HCT116 (cell line): ENCODE results near the gene UBASH3B. TPM values are rescaled to one million over a fixed set of nuclear protein-coding genes. Genes with fewer than 3 reads are reported as not detected.

ENCODE experiments used
- ATAC-seq: fragments of 200-7000 bp; cut with Tn5 transposase; 2 replicates; pipeline ENCODE4 v1.9.1; 2020; ENCODE audit warnings: mild to moderate bottlenecking, moderate library complexity
- BruUV-seq: library from RNA; stranded (reverse); fragments of 400-500 nt; replicated peaks from 2 replicates; lab custom pipeline; 2021; lab: Mats Ljungman, UMichigan
- CTCF ChIA-PET: fragments of 300-600 bp; sonication (Branson Sonifier 250); formaldehyde crosslinking; loops from one replicate; lab custom pipeline; 2021; ENCODE audit warnings: antibody characterized with exemption; lab: Charles Lee
- POLR2A ChIA-PET: fragments of 300-600, 350-600 bp; sonication (Branson Sonifier 250); formaldehyde crosslinking; loops from one replicate; lab custom pipeline; 2021; ENCODE audit warnings: antibody characterized with exemption; lab: Charles Lee
- RAD21 ChIA-PET, 2 experiments: fragments of 300-600 bp; sonication (Branson Sonifier 250); formaldehyde crosslinking; loops; one replicate each; lab custom pipeline; 2023; ENCODE audit warnings: low total read pairs in 2 of 2; ENCODE audit not compliant: uncharacterized antibody in 2 of 2, unreplicated experiment in 2 of 2, low non-redundant PET in 1 of 2; lab: Charles Lee
- DNase-seq: peaks from one replicate; pipeline ENCODE4 v3.0.0-alpha.2; 2010; ENCODE audit warnings: low read depth, low spot score
- H2AFZ ChIP-seq: fragments of 200-600 bp; shearing (Covaris generic), sonication (generic); 2 replicates; pipeline ENCODE4 v1.6.1; 2017; ENCODE audit warnings: low read depth, mixed run types, mixed read lengths, antibody characterized with exemption, low read length; ENCODE audit not compliant: poor library complexity, severe bottlenecking
- H3K27ac ChIP-seq: 2 replicates; pipeline ENCODE4 v1.5.1; 2012; ENCODE audit warnings: low read depth, low read length
- H3K27me3 ChIP-seq: fragments of 200-600 bp; sonication (generic); 2 replicates; pipeline ENCODE4 v1.6.1; 2016; ENCODE audit warnings: mixed run types, low read length, mixed read lengths; ENCODE audit not compliant: insufficient read depth
- H3K36me3 ChIP-seq, 2 experiments: fragments of 200-500 bp in 1 of 2; fragments of 200-600 bp in 1 of 2; sonication (Bioruptor generic) in 1 of 2; sonication (generic) in 1 of 2; 2 replicates each; pipeline versions ENCODE4 v1.5.1 to v1.6.1; 2014 to 2016; ENCODE audit warnings: low read length in 2 of 2, inconsistent platforms in 1 of 2, mixed read lengths in 1 of 2, mixed run types in 1 of 2; ENCODE audit not compliant: insufficient read depth in 2 of 2, control insufficient read depth in 1 of 2
- H3K4me1 ChIP-seq, 2 experiments: fragments of 200-600 bp in 1 of 2; sonication (generic) in 1 of 2; 2 replicates each; pipeline versions ENCODE4 v1.5.1 to v1.6.1; 2012 to 2017; ENCODE audit warnings: low read length in 2 of 2, inconsistent platforms in 1 of 2, mild to moderate bottlenecking in 1 of 2, mixed read lengths in 1 of 2, mixed run types in 1 of 2, moderate library complexity in 1 of 2; ENCODE audit not compliant: insufficient read depth in 2 of 2, control insufficient read depth in 1 of 2
- H3K4me2 ChIP-seq: fragments of 200-600 bp; sonication (generic); 2 replicates; pipeline ENCODE4 v1.6.1; 2017; ENCODE audit warnings: mixed run types, low read length, mixed read lengths
- H3K4me3 ChIP-seq, 2 experiments: fragments of 200-600 bp in 1 of 2; sonication (generic) in 1 of 2; replicated peaks in 1 of 2; 2 replicates each; pipeline ENCODE4 v1.5.1; 2011 to 2016; ENCODE audit warnings: low read length in 2 of 2, control low read depth in 1 of 2, low read depth in 1 of 2, mild to moderate bottlenecking in 1 of 2, mixed read lengths in 1 of 2, mixed run types in 1 of 2
- H3K79me2 ChIP-seq: fragments of 200-600 bp; sonication (generic); 2 replicates; pipeline ENCODE4 v1.6.1; 2017; ENCODE audit warnings: mild to moderate bottlenecking, mixed run types, low read length, moderate library complexity, mixed read lengths; ENCODE audit not compliant: insufficient read depth
- H3K9ac ChIP-seq: fragments of 200-600 bp; sonication (generic); 2 replicates; pipeline ENCODE4 v1.6.1; 2016; ENCODE audit warnings: low read length, mixed read lengths
- H3K9me2 ChIP-seq: fragments of 200-600 bp; sonication (generic), shearing (Covaris generic); 2 replicates; pipeline ENCODE4 v1.6.1; 2017; ENCODE audit warnings: mixed run types, mild to moderate bottlenecking, moderate library complexity; ENCODE audit not compliant: insufficient read depth
- H3K9me3 ChIP-seq, 2 experiments: fragments of 200-500 bp in 1 of 2; fragments of 200-600 bp in 1 of 2; sonication (Bioruptor generic) in 1 of 2; sonication (generic) in 1 of 2; 2 replicates each; pipeline ENCODE4 v1.6.1; 2014 to 2017; ENCODE audit warnings: low read length in 2 of 2, mixed read lengths in 2 of 2, inconsistent platforms in 1 of 2, low read depth in 1 of 2, mild to moderate bottlenecking in 1 of 2, mixed run types in 1 of 2, moderate library complexity in 1 of 2; ENCODE audit not compliant: control insufficient read depth in 1 of 2, insufficient read depth in 1 of 2
- H4K20me1 ChIP-seq: fragments of 200-600 bp; sonication (generic), shearing (Covaris generic); 2 replicates; pipeline ENCODE4 v1.6.1; 2017; ENCODE audit warnings: mixed run types, mild to moderate bottlenecking, moderate library complexity; ENCODE audit not compliant: insufficient read depth
- ATF3 ChIP-seq: IDR thresholded peaks from 2 replicates; pipeline ENCODE4 v1.6.1; 2012
- CBX3 ChIP-seq: IDR thresholded peaks from 2 replicates; pipeline ENCODE4 v1.6.1; 2012; ENCODE audit warnings: low read depth
- CEBPB ChIP-seq: IDR thresholded peaks from 2 replicates; pipeline ENCODE4 v1.6.1; 2012; ENCODE audit warnings: low read depth
- CTCF ChIP-seq, 3 experiments: fragments of 200-600 bp in 1 of 3; sonication (generic) in 1 of 3; IDR thresholded peaks in 2 of 3; conservative IDR thresholded peaks in 1 of 3; 2 replicates each; pipeline ENCODE4 v1.5.1; 2012 to 2017; ENCODE audit warnings: low read depth in 2 of 3, low read length in 2 of 3, antibody characterized with exemption in 1 of 3, borderline replicate concordance in 1 of 3, control low read depth in 1 of 3, mild to moderate bottlenecking in 1 of 3, mixed read lengths in 1 of 3, mixed run types in 1 of 3, moderate library complexity in 1 of 3; ENCODE audit not compliant: insufficient read depth in 1 of 3
- EZH2 ChIP-seq: fragments of 200-600 bp; sonication (generic); IDR thresholded peaks from 2 replicates; pipeline ENCODE4 v1.6.1; 2017; ENCODE audit warnings: antibody characterized with exemption, mixed run types
- EZH2phosphoT487 ChIP-seq: fragments of 200-600 bp; IDR thresholded peaks from 2 replicates; pipeline ENCODE4 v1.6.1; 2018; ENCODE audit warnings: antibody characterized with exemption, borderline replicate concordance
- FOSL1 ChIP-seq: IDR thresholded peaks from 2 replicates; pipeline ENCODE4 v1.6.1; 2012; ENCODE audit warnings: low read depth
- JUND ChIP-seq: IDR thresholded peaks from 2 replicates; pipeline ENCODE4 v1.6.1; 2012
- MAX ChIP-seq: IDR thresholded peaks from 2 replicates; pipeline ENCODE4 v1.6.1; 2012
- POLR2A ChIP-seq: IDR thresholded peaks from 2 replicates; pipeline ENCODE4 v1.7.0; 2011; ENCODE audit warnings: borderline replicate concordance; ENCODE audit not compliant: insufficient read depth, insufficient read length; ENCODE audit errors: extremely low read depth
- POLR2AphosphoS5 ChIP-seq: IDR thresholded peaks from 2 replicates; pipeline ENCODE4 v1.6.1; 2011; ENCODE audit warnings: mild to moderate bottlenecking, low read depth, low read length, moderate library complexity
- RAD21 ChIP-seq: IDR thresholded peaks from 2 replicates; pipeline ENCODE4 v1.6.1; 2012; ENCODE audit warnings: low read depth, mild to moderate bottlenecking
- SIN3A ChIP-seq: IDR thresholded peaks from 2 replicates; pipeline ENCODE4 v1.6.1; 2012; ENCODE audit warnings: low read depth
- SRF ChIP-seq: IDR thresholded peaks from 2 replicates; pipeline ENCODE4 v1.6.1; 2012; ENCODE audit warnings: low read depth
- TCF7L2 ChIP-seq: IDR thresholded peaks from 2 replicates; pipeline ENCODE4 v1.7.0; 2011; ENCODE audit warnings: borderline replicate concordance, inconsistent platforms; ENCODE audit not compliant: insufficient read depth, insufficient read length; ENCODE audit errors: extremely low read depth
- YY1 ChIP-seq: IDR thresholded peaks from 2 replicates; pipeline ENCODE4 v1.6.1; 2011; ENCODE audit warnings: low read length, low read depth, moderate library complexity, mild to moderate bottlenecking; ENCODE audit not compliant: insufficient replicate concordance; ENCODE audit errors: extremely low read depth
- ZFX ChIP-seq: fragments of 450-650 bp; IDR thresholded peaks from 2 replicates; pipeline ENCODE4 v1.6.1; 2017
- intact Hi-C: fragments of 100-400 bp; cut with micrococcal nuclease; formaldehyde crosslinking; loops from 2 replicates; pipeline ENCODE4 v1.10.0; 2022
- total RNA-seq: library from RNA; stranded (reverse); gene quantifications from one replicate; pipeline ENCODE4 v1.2.1, GENCODE V29; 2021; ENCODE audit not compliant: unreplicated experiment
- TF ChIP-seq, protein P1 (sequence below): IDR thresholded peaks from 2 replicates; pipeline ENCODE4 v1.6.1; 2012; ENCODE audit warnings: low read depth

The UBASH3B gene
- total RNA-seq, 1 experiment from 2014 or later, result 40.3 TPM

- TF ChIP-seq CEBPB (no peak), RAD21 (no peak), POLR2A (no peak), MAX (no peak), YY1 (no peak), CBX3 (no peak), SRF (no peak), EZH2 (no peak), FOSL1 (no peak), ZFX (no peak), SIN3A (no peak), JUND (no peak), TCF7L2 (no peak), ATF3 (no peak), EZH2phosphoT487 (no peak), CTCF (IDR thresholded peaks at IDR 0.05 in 2 of 3, conservative IDR thresholded peaks at IDR 0.05 in 1 of 3; ENCODE audit: borderline replicate concordance in 1 of 3, insufficient read depth in 1 of 3, low read depth in 2 of 3, low read length in 2 of 3) (no peak), POLR2AphosphoS5 (no peak)
- TF ChIP-seq, protein P1, sequence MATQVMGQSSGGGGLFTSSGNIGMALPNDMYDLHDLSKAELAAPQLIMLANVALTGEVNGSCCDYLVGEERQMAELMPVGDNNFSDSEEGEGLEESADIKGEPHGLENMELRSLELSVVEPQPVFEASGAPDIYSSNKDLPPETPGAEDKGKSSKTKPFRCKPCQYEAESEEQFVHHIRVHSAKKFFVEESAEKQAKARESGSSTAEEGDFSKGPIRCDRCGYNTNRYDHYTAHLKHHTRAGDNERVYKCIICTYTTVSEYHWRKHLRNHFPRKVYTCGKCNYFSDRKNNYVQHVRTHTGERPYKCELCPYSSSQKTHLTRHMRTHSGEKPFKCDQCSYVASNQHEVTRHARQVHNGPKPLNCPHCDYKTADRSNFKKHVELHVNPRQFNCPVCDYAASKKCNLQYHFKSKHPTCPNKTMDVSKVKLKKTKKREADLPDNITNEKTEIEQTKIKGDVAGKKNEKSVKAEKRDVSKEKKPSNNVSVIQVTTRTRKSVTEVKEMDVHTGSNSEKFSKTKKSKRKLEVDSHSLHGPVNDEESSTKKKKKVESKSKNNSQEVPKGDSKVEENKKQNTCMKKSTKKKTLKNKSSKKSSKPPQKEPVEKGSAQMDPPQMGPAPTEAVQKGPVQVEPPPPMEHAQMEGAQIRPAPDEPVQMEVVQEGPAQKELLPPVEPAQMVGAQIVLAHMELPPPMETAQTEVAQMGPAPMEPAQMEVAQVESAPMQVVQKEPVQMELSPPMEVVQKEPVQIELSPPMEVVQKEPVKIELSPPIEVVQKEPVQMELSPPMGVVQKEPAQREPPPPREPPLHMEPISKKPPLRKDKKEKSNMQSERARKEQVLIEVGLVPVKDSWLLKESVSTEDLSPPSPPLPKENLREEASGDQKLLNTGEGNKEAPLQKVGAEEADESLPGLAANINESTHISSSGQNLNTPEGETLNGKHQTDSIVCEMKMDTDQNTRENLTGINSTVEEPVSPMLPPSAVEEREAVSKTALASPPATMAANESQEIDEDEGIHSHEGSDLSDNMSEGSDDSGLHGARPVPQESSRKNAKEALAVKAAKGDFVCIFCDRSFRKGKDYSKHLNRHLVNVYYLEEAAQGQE, result no peak
- POLR2A ChIA-PET, result no interaction called here
- intact Hi-C loops, result no loop called here
- no peaks in the 10 kb centered on the region for H3K36me3 ChIP-seq
- RAD21 ChIA-PET, result no interaction called here
- no peaks in the 10 kb centered on the region for H3K9me2 ChIP-seq
- H3K79me2 ChIP-seq, result no peaks in the 10 kb centered on the region
- ATAC-seq, result no peak
- H3K9ac ChIP-seq, result no peak overlapping the region
- BruUV-seq, result no TSS peak
- no peak overlapping the region for H3K4me3 ChIP-seq
- no peaks in the 10 kb centered on the region for H3K27me3 ChIP-seq
- no peak overlapping the region for H3K4me2 ChIP-seq
- CTCF ChIA-PET, result interaction anchor here (1.2 to 1.6 kb wide), 2 partner anchors 103 to 130 kb away, joined by 3 to 4 read pairs; partner anchors contain the start of gene UBASH3B
- no peak overlapping the region for H3K27ac ChIP-seq
- DNase-seq, result no peak
- no peaks in the 10 kb centered on the region for H4K20me1 ChIP-seq
- no peak overlapping the region for H2AFZ ChIP-seq
- H3K4me1 ChIP-seq, result 0 out of 4 replicates have a peak, but pooled peaks cover 0 to 2% of the 10 kb centered on the region in 2 experiments
- H3K9me3 ChIP-seq, result no peaks in the 10 kb centered on the region
These were observed 103.5 kb downstream of the UBASH3B start for GRCh38 chr11:122758974-122759373.
